GM21381 (cell line): ENCODE data around the gene LRRC55.

Source experiments
- ATAC-seq: cut with Tn5 transposase; IDR thresholded peaks from one replicate; pipeline ENCODE4 v1.9.1; 2021; ENCODE audit warnings: mild to moderate bottlenecking, moderate library complexity; ENCODE audit not compliant: unreplicated experiment

Gene LRRC55

GRCh38 chr11:57181678-57182305 lies at the start of gene LRRC55:
TSS of gene LRRC55 (plus strand) at chr11:57181953. CDS start at chr11:57182023, 70 bp downstream.
- no peak for ATAC-seq

- no peak for ATAC-seq
These were observed 48.3 kb upstream of the LRRC55 start for GRCh38 chr11:57133366-57134038.

- no peak for ATAC-seq
These were observed 47.5 kb upstream of the LRRC55 start for GRCh38 chr11:57134284-57134683.

GRCh38 chr11:57135020-57135751 lies 46.6 kb upstream of the LRRC55 start:
- no peak for ATAC-seq

GRCh38 chr11:57140568-57140967 lies 41.2 kb upstream of the LRRC55 start:
- ATAC-seq: no peak

- no peak for ATAC-seq
These were observed 38.3 kb upstream of the LRRC55 start for GRCh38 chr11:57143459-57143858.

GRCh38 chr11:57144075-57144474 lies 37.7 kb upstream of the LRRC55 start:
- no peak for ATAC-seq

- ATAC-seq: no peak
These were observed 37.0 kb upstream of the LRRC55 start for GRCh38 chr11:57144531-57145320.

- ATAC-seq: no peak
These were observed 35.5 kb upstream of the LRRC55 start for GRCh38 chr11:57146301-57146700.

- no peak for ATAC-seq
These were observed 33.1 kb upstream of the LRRC55 start for GRCh38 chr11:57148621-57149020.

GRCh38 chr11:57150454-57150917 lies 31.3 kb upstream of the LRRC55 start:
- no peak for ATAC-seq

- ATAC-seq: no peak
These were observed 29.6 kb upstream of the LRRC55 start for GRCh38 chr11:57152134-57152533.

- no peak for ATAC-seq
These were observed 28.3 kb upstream of the LRRC55 start for GRCh38 chr11:57153448-57153847.

- ATAC-seq: no peak
These were observed 27.0 kb upstream of the LRRC55 start for GRCh38 chr11:57154739-57155138.

- ATAC-seq: no peak
These were observed 26.4 kb upstream of the LRRC55 start for GRCh38 chr11:57155400-57155799.

GRCh38 chr11:57155838-57156607 lies 25.7 kb upstream of the LRRC55 start:
- no peak for ATAC-seq

- ATAC-seq: no peak
These were observed 24.8 kb upstream of the LRRC55 start for GRCh38 chr11:57156928-57157327.

GRCh38 chr11:57157624-57158023 lies 24.1 kb upstream of the LRRC55 start:
- no peak for ATAC-seq

GRCh38 chr11:57158180-57158579 lies 23.6 kb upstream of the LRRC55 start:
- no peak for ATAC-seq

GRCh38 chr11:57158599-57158998 lies 23.2 kb upstream of the LRRC55 start:
- ATAC-seq: no peak
